Measurements from ENCODE around the gene QARS1.

- TF ChIP-seq POLR2A (IDR thresholded peaks at IDR 0.05; ENCODE audit: low read depth, low read length) (peak; percentile 92), TAF1 (IDR thresholded peaks at IDR 0.05; ENCODE audit: borderline replicate concordance, low read depth, low read length) (no peak), POLR2AphosphoS5 (IDR thresholded peaks at IDR 0.05; ENCODE audit: low read depth, low read length) (peak; percentile 82)
Measured at GRCh38 chr3:49120438-49121131, 16.0 kb upstream of the QARS1 start, which contains the start of gene USP19.
